HUES48 (cell line): ENCODE data around the gene GPT2.

Experiments
- H3K27ac ChIP-seq: one replicate; pipeline ENCODE4 v1.7.0; 2013; ENCODE audit warnings: low read depth, low read length, inconsistent platforms
- H3K27me3 ChIP-seq: 2 replicates; pipeline ENCODE4 v1.6.1; 2013; ENCODE audit warnings: mild to moderate bottlenecking, low read length; ENCODE audit not compliant: control insufficient read depth, insufficient read depth
- H3K36me3 ChIP-seq: 2 replicates; pipeline ENCODE4 v1.6.1; 2013; ENCODE audit warnings: low read length; ENCODE audit not compliant: control insufficient read depth, insufficient read depth
- H3K4me1 ChIP-seq: 2 replicates; pipeline ENCODE4 v1.6.1; 2013; ENCODE audit warnings: mild to moderate bottlenecking, low read length; ENCODE audit not compliant: control insufficient read depth, insufficient read depth
- H3K4me3 ChIP-seq: 2 replicates; pipeline ENCODE4 v1.5.1; 2013; ENCODE audit warnings: mild to moderate bottlenecking, low read depth, low read length
- H3K9ac ChIP-seq: 2 replicates; pipeline ENCODE4 v1.6.1; 2013; ENCODE audit warnings: mild to moderate bottlenecking, low read depth, low read length, moderate library complexity
- H3K9me3 ChIP-seq: 2 replicates; pipeline ENCODE4 v1.6.1; 2013; ENCODE audit warnings: low read length; ENCODE audit not compliant: control insufficient read depth, insufficient read depth

The GPT2 gene

GRCh38 chr16:46883690-46884512, at the start of gene GPT2:
TSS of gene GPT2 (plus strand) at chr16:46884362. CDS start at chr16:46884716, 354 bp downstream.
- peaks cover 37% of the 10 kb centered on the region for H3K4me1 ChIP-seq
- H3K36me3 ChIP-seq = peaks cover 18% of the 10 kb centered on the region
- H3K27me3 ChIP-seq = peaks cover 7% of the 10 kb centered on the region; the same call in 1 of the 2 replicates
- H3K27ac ChIP-seq = peak within 1 kb of the TSS; percentile 66
- H3K9me3 ChIP-seq = no peaks in the 10 kb centered on the region
- H3K9ac ChIP-seq = peak within 1 kb of the TSS; percentile 84
- peak within 1 kb of the TSS; percentile 81 for H3K4me3 ChIP-seq

GRCh38 chr16:46836534-46837530, 47.3 kb upstream of the GPT2 start:
- Histone ChIP-seq H3K27ac (no peak overlapping the region), H3K9me3 (no peaks in the 10 kb centered on the region), H3K9ac (no peak overlapping the region), H3K36me3 (no peaks in the 10 kb centered on the region), H3K4me3 (no peak overlapping the region), H3K4me1 (no peaks in the 10 kb centered on the region), H3K27me3 (no peaks in the 10 kb centered on the region)

- Histone ChIP-seq H3K36me3 (no peaks in the 10 kb centered on the region), H3K4me3 (no peak overlapping the region), H3K4me1 (no peaks in the 10 kb centered on the region), H3K27ac (no peak overlapping the region), H3K9me3 (no peaks in the 10 kb centered on the region), H3K27me3 (no peaks in the 10 kb centered on the region), H3K9ac (no peak overlapping the region)
Measured at GRCh38 chr16:46839986-46840443, 44.1 kb upstream of the GPT2 start.

GRCh38 chr16:46842192-46842895, 41.8 kb upstream of the GPT2 start:
- H3K36me3 ChIP-seq = no peaks in the 10 kb centered on the region
- no peak overlapping the region for H3K4me3 ChIP-seq
- no peaks in the 10 kb centered on the region for H3K9me3 ChIP-seq
- H3K9ac ChIP-seq = no peak overlapping the region
- no peaks in the 10 kb centered on the region for H3K27me3 ChIP-seq
- no peaks in the 10 kb centered on the region for H3K4me1 ChIP-seq
- H3K27ac ChIP-seq = no peak overlapping the region

GRCh38 chr16:46843898-46844642, 40.1 kb upstream of the GPT2 start:
- Histone ChIP-seq H3K27ac (no peak overlapping the region), H3K36me3 (no peaks in the 10 kb centered on the region), H3K27me3 (no peaks in the 10 kb centered on the region), H3K4me3 (no peak overlapping the region), H3K9me3 (no peaks in the 10 kb centered on the region), H3K4me1 (no peaks in the 10 kb centered on the region), H3K9ac (no peak overlapping the region)

- no peak overlapping the region for H3K9ac ChIP-seq
- no peak overlapping the region for H3K27ac ChIP-seq
- no peaks in the 10 kb centered on the region for H3K27me3 ChIP-seq
- H3K4me3 ChIP-seq = no peak overlapping the region
- H3K4me1 ChIP-seq = no peaks in the 10 kb centered on the region
- H3K9me3 ChIP-seq = no peaks in the 10 kb centered on the region
- no peaks in the 10 kb centered on the region for H3K36me3 ChIP-seq
Measured at GRCh38 chr16:46844771-46845170, 39.4 kb upstream of the GPT2 start.

- Histone ChIP-seq H3K4me3 (no peak overlapping the region), H3K4me1 (no peaks in the 10 kb centered on the region), H3K36me3 (no peaks in the 10 kb centered on the region), H3K9ac (no peak overlapping the region), H3K27me3 (no peaks in the 10 kb centered on the region), H3K27ac (no peak overlapping the region), H3K9me3 (no peaks in the 10 kb centered on the region)
Measured at GRCh38 chr16:46845952-46846351, 38.2 kb upstream of the GPT2 start.

- H3K4me1 ChIP-seq = no peaks in the 10 kb centered on the region
- no peaks in the 10 kb centered on the region for H3K9me3 ChIP-seq
- H3K4me3 ChIP-seq = no peak overlapping the region
- no peaks in the 10 kb centered on the region for H3K36me3 ChIP-seq
- no peak overlapping the region for H3K27ac ChIP-seq
- H3K9ac ChIP-seq = no peak overlapping the region
- H3K27me3 ChIP-seq = no peaks in the 10 kb centered on the region
Measured at GRCh38 chr16:46848768-46849764, 35.1 kb upstream of the GPT2 start.

- no peaks in the 10 kb centered on the region for H3K9me3 ChIP-seq
- no peak overlapping the region for H3K27ac ChIP-seq
- no peaks in the 10 kb centered on the region for H3K4me1 ChIP-seq
- H3K9ac ChIP-seq = no peak overlapping the region
- H3K27me3 ChIP-seq = no peaks in the 10 kb centered on the region
- no peak overlapping the region for H3K4me3 ChIP-seq
- H3K36me3 ChIP-seq = no peaks in the 10 kb centered on the region
Measured at GRCh38 chr16:46850619-46851555, 33.3 kb upstream of the GPT2 start.
